GM12873 (cell line): ENCODE data around the gene ETV5.

ENCODE experiments used
- CTCF ChIP-seq: IDR thresholded peaks from 2 replicates; pipeline ENCODE4 v1.5.1; 2012; ENCODE audit warnings: low read depth, mild to moderate bottlenecking, moderate library complexity, low read length, control low read depth; ENCODE audit not compliant: insufficient read depth; ENCODE audit errors: missing control alignments

ETV5 gene

DNA sequence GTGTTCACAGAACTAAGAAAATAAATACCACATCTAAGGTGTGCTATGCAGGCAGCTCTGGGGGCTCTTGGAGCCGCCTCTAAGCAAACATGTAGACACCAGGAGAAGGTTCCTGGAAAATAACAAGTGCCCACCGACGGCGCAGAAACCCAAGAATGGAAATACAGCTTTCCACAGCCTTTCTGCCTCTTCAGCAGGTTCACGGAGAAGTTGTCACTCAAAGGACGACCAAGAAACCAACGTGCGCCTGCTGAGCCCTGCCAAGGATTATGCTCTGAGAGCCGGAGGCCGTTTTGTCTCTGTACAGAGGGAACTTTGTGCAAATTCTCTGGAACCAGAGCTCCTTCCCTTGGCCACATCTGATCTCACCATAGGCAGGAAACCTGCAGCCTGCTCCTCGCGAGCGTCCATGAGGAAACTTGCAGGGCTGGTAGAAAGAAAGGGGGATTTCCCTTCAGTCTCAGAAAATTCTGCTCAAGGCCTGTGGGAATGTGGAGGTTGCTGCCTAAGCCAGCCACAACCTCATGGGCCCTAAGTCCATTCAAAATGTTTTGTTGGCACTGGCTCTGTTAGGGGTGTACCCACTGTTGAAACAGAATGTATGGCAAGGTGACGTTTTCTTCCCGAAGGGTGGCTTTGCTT is 40.6 kb upstream of the ETV5 start:
- TF ChIP-seq CTCF = no peak

DNA sequence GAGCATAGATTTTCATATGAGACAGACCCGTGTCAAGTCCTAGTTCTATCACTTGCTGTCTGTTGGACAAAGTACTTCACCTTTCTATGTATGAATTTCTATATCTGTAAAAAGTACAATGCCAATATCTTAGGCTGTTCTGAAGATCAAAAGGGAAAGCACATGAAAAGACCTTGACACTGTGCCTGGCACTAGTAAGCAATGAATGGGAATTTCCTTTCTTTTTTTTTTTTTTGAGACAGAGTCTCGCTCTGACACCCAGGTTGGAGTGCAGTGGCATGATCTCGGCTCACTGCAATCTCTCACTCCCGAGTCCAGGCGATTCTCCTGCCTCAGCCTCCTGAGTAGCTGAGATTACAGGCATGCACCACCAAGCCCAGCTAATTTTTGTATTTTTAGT is 35.4 kb upstream of the ETV5 start:
- no peak for TF ChIP-seq CTCF

DNA sequence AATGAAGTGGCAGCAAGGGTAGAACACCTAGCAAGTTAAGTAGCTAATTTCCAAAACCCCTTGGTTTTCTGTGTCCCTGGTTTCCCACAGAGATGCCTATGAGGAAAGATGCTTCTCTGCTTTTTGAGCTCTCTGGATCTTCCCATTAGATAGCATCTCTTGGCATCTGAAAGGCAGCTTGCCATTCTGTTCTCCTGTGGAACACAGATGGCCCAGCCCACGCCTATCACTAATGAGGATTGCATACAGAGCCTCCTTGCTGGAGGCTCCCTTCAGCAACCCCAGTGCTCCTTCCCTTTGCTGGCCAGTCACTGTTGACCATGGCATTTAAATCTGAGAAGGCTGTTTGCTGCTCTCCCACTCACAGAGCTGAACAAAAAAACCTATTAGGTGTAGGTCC is 34.4 kb upstream of the ETV5 start:
- no peak for TF ChIP-seq CTCF

GRCh38 chr3:186142393-186142932 is 33.6 kb upstream of the ETV5 start:
- TF ChIP-seq CTCF = no peak

DNA sequence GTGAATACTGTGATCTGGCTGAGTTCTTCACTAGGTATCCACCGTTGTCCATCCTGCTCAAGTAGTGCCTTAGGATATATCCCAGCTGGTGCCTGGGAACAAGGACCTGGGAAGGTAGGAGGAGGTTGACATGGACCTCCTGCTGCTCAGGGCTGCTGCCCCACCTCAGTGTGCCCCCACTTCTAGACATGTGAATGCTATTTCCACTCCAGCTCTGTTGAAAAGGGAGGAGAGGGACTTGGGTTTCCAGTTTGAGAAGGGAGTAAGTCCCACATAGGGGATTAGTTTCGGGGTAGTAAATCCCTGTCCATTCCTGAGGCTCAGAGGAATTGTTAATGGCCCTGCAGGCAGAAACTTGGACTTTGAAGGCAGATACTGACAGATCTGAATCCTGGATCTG is 32.9 kb upstream of the ETV5 start:
- no peak for TF ChIP-seq CTCF

GRCh38 chr3:186138272-186138981 is 29.5 kb upstream of the ETV5 start:
- no peak for TF ChIP-seq CTCF

DNA sequence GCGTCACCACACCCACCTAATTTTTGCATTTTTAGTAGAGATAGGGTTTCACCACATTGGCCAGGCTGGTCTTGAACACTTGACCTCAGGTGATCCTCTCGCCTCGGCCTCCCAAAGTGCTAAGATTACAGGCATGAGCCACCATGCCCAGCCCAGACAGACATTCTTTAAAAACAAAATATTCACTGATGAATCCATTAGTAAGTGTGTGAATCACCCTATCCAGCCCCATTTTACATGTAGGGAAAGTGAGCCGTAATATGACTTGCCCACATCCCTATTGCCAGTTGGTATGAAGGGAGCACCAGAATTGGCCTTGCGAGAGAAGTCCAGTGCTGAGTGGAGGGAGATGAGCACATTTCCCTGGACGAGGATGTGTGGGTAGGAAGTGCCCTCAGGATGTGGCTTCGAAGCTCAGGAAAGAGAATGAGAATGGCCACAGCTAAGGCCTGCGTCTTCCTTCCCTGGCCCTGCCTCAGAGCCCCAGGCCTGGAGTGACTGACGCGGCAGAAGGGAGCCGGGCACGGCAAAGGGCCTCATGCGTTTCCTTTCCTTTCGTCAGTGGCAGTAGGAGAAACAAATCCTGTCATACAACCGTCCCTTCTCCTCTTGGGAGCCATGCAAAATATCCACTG is 28.3 kb upstream of the ETV5 start:
- TF ChIP-seq CTCF = no peak
